ENCODE results near the gene BTBD16. TPM values are rescaled to one million over a fixed set of nuclear protein-coding genes. Genes with fewer than 3 reads are reported as not detected.

Gene BTBD16
- total and polyA plus RNA-seq, 10 of the 15 experiments (the other 5 are each of a cell fraction or from before 2014, with no cell fraction given), result 0.11 TPM; not detected in 9

GRCh38 chr10:122328676-122329075 lies 57.6 kb downstream of the BTBD16 start:
- Histone ChIP-seq H3K27ac (ENCODE audit: control insufficient read depth, insufficient read depth) (no peak overlapping the region), H3K4me3 (no peak overlapping the region), H3K4me1 (ENCODE audit: control insufficient read depth, insufficient read depth, low read length) (peaks cover 4% of the 10 kb centered on the region), H3K9ac (ENCODE audit: control insufficient read depth, insufficient read depth, low read length) (no peak overlapping the region), H3K4me2 (ENCODE audit: control insufficient read depth, insufficient read depth) (no peak overlapping the region), H3K27me3 (replicated peaks in 1 of 2; ENCODE audit: control insufficient read depth in 2 of 2, insufficient read depth in 2 of 2, low read length in 1 of 2) (peaks cover 0 to 3% of the 10 kb centered on the region in 2 experiments; a peak in 1 of 4 replicates), H4K20me1 (ENCODE audit: control insufficient read depth, insufficient read depth) (no peaks in the 10 kb centered on the region; the same call in 1 of the 2 replicates), H3K79me2 (ENCODE audit: control insufficient read depth, insufficient read depth, low read length) (no peaks in the 10 kb centered on the region), H3K36me3 (ENCODE audit: control insufficient read depth in 2 of 2, insufficient read depth in 2 of 2, low read length in 1 of 2) (no peaks in the 10 kb centered on the region), H2AFZ (ENCODE audit: control insufficient read depth, low read depth, low read length) (no peak overlapping the region), H3K9me3 (replicated peaks; ENCODE audit: control insufficient read depth, insufficient read depth, low read length) (no peaks in the 10 kb centered on the region; the same call in 2 of the 3 replicates)
- ChIA-PET CTCF (interaction anchor here (1.0 to 1.2 kb wide), 3 partner anchors 27 to 60 kb away, joined by 3 read pairs; no protein-coding TSS in a partner anchor), RAD21 (ENCODE audit: unreplicated experiment) (no interaction called here), POLR2A (no interaction called here), SMC1A (ENCODE audit: uncharacterized antibody, unreplicated experiment) (interaction anchor here (1.0 to 2.5 kb wide), 3 partner anchors 14 to 107 kb away, joined by 3 to 9 read pairs (median 5); no protein-coding TSS in a partner anchor)
- in situ Hi-C loops (cut with MboI), result no loop called here
- BruUV-seq (replicated peaks), result no TSS peak
- no peak for DNase-seq (ENCODE audit: low read depth, low spot score)
- intact Hi-C loops (cut with micrococcal nuclease; ENCODE audit: unreplicated experiment), result no loop called here
- TF ChIP-seq SPI1 (IDR thresholded peaks at IDR 0.05; ENCODE audit: borderline replicate concordance, insufficient read depth, low read depth, low read length), result peak; percentile 57; the same call in 1 of the 2 replicates
- TF ChIP-seq NR2C1 (IDR thresholded peaks at IDR 0.05), result no peak
- peak; percentile 65 for FAIRE-seq
- peak; percentile 44; the same call in 2 of the 3 replicates for ATAC-seq
- WGBS (ENCODE audit: insufficient coverage, insufficient replicate concordance, low lambda C conversion rate, missing lambda C conversion rate), result 28% methylated on average over 8 of the region's 9 CpGs

GRCh38 chr10:122329416-122329815 lies 58.3 kb downstream of the BTBD16 start:
- Histone ChIP-seq H3K36me3 (ENCODE audit: control insufficient read depth in 2 of 2, insufficient read depth in 2 of 2, low read length in 1 of 2) (no peaks in the 10 kb centered on the region), H4K20me1 (ENCODE audit: control insufficient read depth, insufficient read depth) (no peaks in the 10 kb centered on the region; the same call in 1 of the 2 replicates), H3K27ac (ENCODE audit: control insufficient read depth, insufficient read depth) (no peak overlapping the region), H3K9ac (ENCODE audit: control insufficient read depth, insufficient read depth, low read length) (no peak overlapping the region), H3K9me3 (replicated peaks; ENCODE audit: control insufficient read depth, insufficient read depth, low read length) (no peaks in the 10 kb centered on the region), H2AFZ (ENCODE audit: control insufficient read depth, low read depth, low read length) (no peak overlapping the region), H3K4me1 (ENCODE audit: control insufficient read depth, insufficient read depth, low read length) (peaks cover 4% of the 10 kb centered on the region), H3K79me2 (ENCODE audit: control insufficient read depth, insufficient read depth, low read length) (no peaks in the 10 kb centered on the region), H3K4me2 (ENCODE audit: control insufficient read depth, insufficient read depth) (no peak overlapping the region; the same call in 1 of the 2 replicates), H3K4me3 (no peak overlapping the region), H3K27me3 (replicated peaks in 1 of 2; ENCODE audit: control insufficient read depth in 2 of 2, insufficient read depth in 2 of 2, low read length in 1 of 2) (peaks cover 0 to 3% of the 10 kb centered on the region in 2 experiments; a peak in 1 of 4 replicates)
- ATAC-seq, result no peak
- no TSS peak for BruUV-seq (replicated peaks)
- SMC1A ChIA-PET (ENCODE audit: uncharacterized antibody, unreplicated experiment), result interaction anchor here (1.0 to 2.5 kb wide), 2 partner anchors 13 to 106 kb away, joined by 5 to 9 read pairs; no protein-coding TSS in a partner anchor
- POLR2A ChIA-PET, result no interaction called here
- FAIRE-seq, result no peak
- in situ Hi-C loops (cut with MboI), result no loop called here
- RAD21 ChIA-PET (ENCODE audit: unreplicated experiment), result no interaction called here
- WGBS (ENCODE audit: insufficient coverage, insufficient replicate concordance, low lambda C conversion rate, missing lambda C conversion rate), result 47% methylated on average over 13 of the region's 13 CpGs
- no peak for DNase-seq (ENCODE audit: low read depth, low spot score)
- CTCF ChIA-PET, result interaction anchor here (1.2 kb wide), 1 partner anchor 61 kb away, joined by 3 read pairs; no protein-coding TSS in a partner anchor
- intact Hi-C loops (cut with micrococcal nuclease; ENCODE audit: unreplicated experiment), result no loop called here
- no peak for TF ChIP-seq FOS (IDR thresholded peaks at IDR 0.05; ENCODE audit: borderline replicate concordance, extremely low read depth, insufficient read length)
- TF ChIP-seq EP300 (IDR thresholded peaks at IDR 0.05; ENCODE audit: borderline replicate concordance in 1 of 2, control insufficient read depth in 1 of 2, low read depth in 2 of 2, low read length in 2 of 2), result no peak
- no peak for TF ChIP-seq SMAD5 (IDR thresholded peaks at IDR 0.05; ENCODE audit: low read depth)
- TF ChIP-seq CBFB (IDR thresholded peaks at IDR 0.05; ENCODE audit: low read depth), result no peak
- TF ChIP-seq E2F8 (IDR thresholded peaks at IDR 0.05; ENCODE audit: low read depth, partially characterized antibody), result no peak
- TF ChIP-seq PRDM15 (CRISPR knock-in tag; IDR thresholded peaks at IDR 0.05), result no peak
